HS-5 (cell line): ENCODE data around the gene TMEM127.
"Not testable (repeated sequence)": the region's sequence is repeated elsewhere in the genome, so short reads cannot be mapped to it uniquely, and the experiment has no call there.

Experiments
- DNase-seq: peaks from one replicate; pipeline ENCODE4 v3.0.0-alpha.2; 2012; ENCODE audit warnings: low read depth

Gene TMEM127

GRCh38 chr2:96265840-96266679 is at the start of gene TMEM127, which contains the start of gene CIAO1:
Gene TMEM127, minus strand, starts transcription at chr2:96265997. Its CDS starts 616 bp downstream, at chr2:96265381.
Gene CIAO1, plus strand, starts transcription at chr2:96266225. Its CDS starts 126 bp downstream, at chr2:96266351.
- peak; percentile 99 for DNase-seq

- no peak for DNase-seq
Measured at GRCh38 chr2:96315005-96315399, 49.2 kb upstream of the TMEM127 start.

- DNase-seq = no peak
Measured at GRCh38 chr2:96308248-96308647, 42.5 kb upstream of the TMEM127 start.

GRCh38 chr2:96306370-96306769 is 40.6 kb upstream of the TMEM127 start:
- DNase-seq = no peak

- no peak for DNase-seq
Measured at GRCh38 chr2:96305979-96306308, 40.1 kb upstream of the TMEM127 start.

GRCh38 chr2:96305091-96305978 is 39.5 kb upstream of the TMEM127 start, which contains the start of gene SNRNP200:
Gene SNRNP200, minus strand, starts transcription at chr2:96305546. Its CDS starts 109 bp downstream, at chr2:96305437.
- DNase-seq = peak; percentile 90

GRCh38 chr2:96304606-96305005 is 38.8 kb upstream of the TMEM127 start:
- no peak for DNase-seq

GRCh38 chr2:96301865-96302264 is 36.1 kb upstream of the TMEM127 start:
- DNase-seq = no peak

GRCh38 chr2:96296925-96297324 is 31.1 kb upstream of the TMEM127 start:
- no peak for DNase-seq

- not testable (repeated sequence) for DNase-seq
Measured at GRCh38 chr2:96294271-96294670, 28.5 kb upstream of the TMEM127 start.

GRCh38 chr2:96291751-96292150 is 26.0 kb upstream of the TMEM127 start:
- no peak for DNase-seq

- no peak for DNase-seq
Measured at GRCh38 chr2:96287273-96287856, 21.6 kb upstream of the TMEM127 start.

- DNase-seq = no peak
Measured at GRCh38 chr2:96276787-96277499, 11.1 kb upstream of the TMEM127 start.

- no peak for DNase-seq
Measured at GRCh38 chr2:96274355-96275056, 8.7 kb upstream of the TMEM127 start.

- DNase-seq = no peak
Measured at GRCh38 chr2:96273763-96274162, 8.0 kb upstream of the TMEM127 start.

- no peak for DNase-seq
Measured at GRCh38 chr2:96271995-96272394, 6.2 kb upstream of the TMEM127 start.

GRCh38 chr2:96267159-96267971 is 1.6 kb upstream of the TMEM127 start:
- no peak for DNase-seq

GRCh38 chr2:96265349-96265839 is 403 bp downstream of the TMEM127 start:
- DNase-seq = no peak

- no peak for DNase-seq
Measured at GRCh38 chr2:96264656-96265348, 995 bp downstream of the TMEM127 start.
